MG63 (cell line): ENCODE measurements around the gene MAP3K6. TPM values are rescaled to one million over a fixed set of nuclear protein-coding genes. Genes with fewer than 3 reads are reported as not detected.

Experiments
- DNase-seq: peaks from one replicate; pipeline ENCODE4 v3.0.0-alpha.2; 2020
- H3K27me3 ChIP-seq: fragments of 250-450 bp; sonication (Bioruptor Pico); 2 replicates; pipeline ENCODE4 v1.5.1; 2020; ENCODE audit warnings: mild to moderate bottlenecking, moderate library complexity
- H3K36me3 ChIP-seq: fragments of 250-450 bp; sonication (Bioruptor Pico); 2 replicates; pipeline ENCODE4 v1.5.1; 2020; ENCODE audit warnings: mild to moderate bottlenecking, moderate library complexity
- H3K4me3 ChIP-seq: fragments of 250-450 bp; sonication (Bioruptor Pico); 2 replicates; pipeline ENCODE4 v1.5.1; 2020; ENCODE audit warnings: mild to moderate bottlenecking, moderate library complexity
- H3K9me3 ChIP-seq: fragments of 250-450 bp; sonication (Bioruptor Pico); 2 replicates; pipeline ENCODE4 v1.5.1; 2020; ENCODE audit warnings: mild to moderate bottlenecking, moderate library complexity
- total RNA-seq: library from RNA; depleted of rRNA; stranded (reverse); fragments of >200 nt; shearing (Covaris generic); gene quantifications from 2 replicates; pipeline ENCODE4 v1.2.3, GENCODE V29; 2014; ENCODE audit warnings: low replicate concordance

The MAP3K6 gene
- total RNA-seq, 1 experiment from 2014 or later = 26.9 TPM

DNA sequence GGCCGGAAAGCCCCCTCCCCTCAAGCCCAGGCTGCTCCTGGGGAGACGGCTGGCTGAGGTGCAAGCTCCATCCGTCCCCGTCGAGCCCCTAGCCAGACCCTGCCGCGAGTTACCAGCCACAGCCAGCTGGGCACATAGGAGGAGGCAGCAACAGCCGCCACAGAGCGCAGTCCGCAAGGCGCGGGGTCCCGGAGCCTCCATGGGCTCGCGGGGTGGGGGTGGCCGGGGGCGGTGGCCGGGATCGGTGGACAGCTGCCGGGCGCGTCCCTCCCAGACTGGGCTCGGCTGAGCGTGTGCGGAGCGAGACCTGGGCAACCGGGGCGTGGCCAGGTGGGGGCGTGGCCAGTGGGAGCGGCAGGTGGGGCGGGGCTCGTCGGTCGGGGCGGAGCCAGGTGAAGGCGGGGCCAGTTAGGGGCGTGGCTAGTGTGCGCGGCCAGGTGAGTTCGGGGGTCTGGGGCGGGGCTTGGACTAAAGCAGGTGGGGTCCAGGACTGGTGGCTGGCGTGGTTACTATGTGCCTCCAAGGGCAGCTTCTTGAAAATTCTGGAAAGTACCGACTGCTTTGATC, 16.4 kb upstream of the MAP3K6 start, which contains the start of gene CD164L2:
CD164L2 (minus strand) TSS at position 295 of the 567 bp plus-strand sequence; CDS start at position 201, 94 bp downstream.
- DNase-seq = no peak

DNA sequence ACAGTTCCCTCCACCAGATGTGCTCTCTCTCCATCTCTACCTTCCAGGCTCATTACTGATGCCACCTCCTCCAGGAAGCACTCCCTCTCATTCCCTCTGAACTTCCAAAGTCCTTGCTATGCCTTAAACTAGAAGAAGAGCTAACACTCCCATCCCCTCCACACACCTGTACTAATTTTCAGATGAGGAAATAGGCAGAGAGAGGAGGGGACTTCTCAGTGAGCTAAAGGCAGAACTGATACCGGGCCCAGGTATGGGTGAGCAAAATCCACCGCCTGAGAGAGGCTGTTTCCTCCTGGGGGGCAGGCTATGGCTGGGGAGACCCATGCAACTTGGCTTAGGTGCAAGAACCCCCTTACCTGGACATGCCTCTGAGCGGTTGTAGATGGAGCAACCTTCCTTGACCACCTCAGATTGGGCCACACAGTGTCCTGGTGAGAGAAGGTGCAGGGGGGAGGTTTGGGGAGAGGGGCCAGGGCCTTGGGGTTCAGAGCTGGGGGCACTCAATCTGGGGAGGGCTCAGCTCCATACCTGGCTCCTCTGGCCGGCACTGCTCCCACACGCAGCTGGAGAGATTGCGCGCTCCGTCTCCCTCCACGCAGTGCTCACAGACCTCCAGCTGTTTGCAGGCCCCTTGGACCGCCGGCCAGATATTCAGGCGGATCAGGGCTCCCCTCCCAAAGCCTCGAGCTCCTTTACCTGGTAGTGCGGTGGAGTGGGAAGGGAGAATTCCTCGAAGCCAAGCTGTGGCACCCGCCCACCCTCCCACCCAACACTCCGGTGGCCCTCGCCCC, 15.4 kb upstream of the MAP3K6 start:
- no peaks in the 10 kb centered on the region for H3K27me3 ChIP-seq
- no peak overlapping the region for H3K4me3 ChIP-seq
- no peak for DNase-seq
- no peaks in the 10 kb centered on the region for H3K36me3 ChIP-seq
- no peaks in the 10 kb centered on the region for H3K9me3 ChIP-seq

More for the DNA sequence above, 16.4 kb upstream of the MAP3K6 start, which contains the start of gene CD164L2:
- Histone ChIP-seq H3K27me3 (no peaks in the 10 kb centered on the region), H3K4me3 (no peak within 1 kb of the TSS), H3K9me3 (no peaks in the 10 kb centered on the region), H3K36me3 (no peaks in the 10 kb centered on the region)

DNA sequence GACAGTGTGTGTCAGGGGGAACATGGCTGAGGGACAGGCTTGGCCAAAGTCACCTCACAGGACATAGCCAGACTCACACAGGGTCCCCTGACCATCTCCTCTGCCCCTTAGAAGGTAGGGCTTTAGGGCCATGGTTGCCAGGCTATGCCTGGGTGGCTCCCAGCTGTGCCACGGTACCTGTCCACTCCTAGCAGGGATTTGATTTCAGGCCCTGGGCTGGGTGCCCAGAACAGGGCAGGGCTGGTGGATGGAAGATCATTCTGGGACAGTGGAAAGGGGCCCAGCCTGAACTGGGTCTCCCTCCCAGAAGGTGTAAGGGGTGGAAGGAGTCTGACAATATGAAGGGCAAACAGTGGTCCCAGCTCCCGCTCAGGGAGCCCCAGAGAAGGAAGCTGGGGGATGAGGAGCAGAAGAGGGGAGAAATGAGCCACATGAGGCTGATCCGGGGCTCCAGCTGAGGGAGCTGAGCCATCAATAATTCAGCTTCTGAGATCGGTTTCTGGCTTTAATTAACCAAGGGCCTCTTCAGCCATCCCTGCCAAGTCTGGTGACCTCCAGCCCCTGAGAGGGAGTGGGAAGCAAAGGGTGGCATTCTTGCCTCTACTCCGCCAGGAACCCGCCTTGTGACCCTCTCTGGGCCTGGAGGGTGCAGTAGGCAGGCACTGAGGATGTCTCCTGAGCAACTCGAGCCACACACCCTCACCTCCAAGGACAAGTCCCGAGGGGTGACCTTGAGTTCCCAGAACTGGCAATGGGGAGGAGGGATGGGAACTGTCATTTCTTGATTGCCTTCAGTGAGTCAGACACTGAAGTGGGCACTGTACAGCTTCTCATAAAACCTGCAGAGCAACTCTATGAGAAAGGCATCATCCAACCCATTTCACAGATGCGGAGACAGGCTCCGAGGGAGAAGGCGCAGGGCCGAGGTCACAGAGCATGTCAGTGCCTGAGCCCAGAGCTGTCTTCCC, 14.3 kb upstream of the MAP3K6 start:
- Histone ChIP-seq H3K36me3 (no peaks in the 10 kb centered on the region), H3K27me3 (no peaks in the 10 kb centered on the region), H3K9me3 (no peaks in the 10 kb centered on the region), H3K4me3 (no peak overlapping the region)
- DNase-seq = no peak

DNA sequence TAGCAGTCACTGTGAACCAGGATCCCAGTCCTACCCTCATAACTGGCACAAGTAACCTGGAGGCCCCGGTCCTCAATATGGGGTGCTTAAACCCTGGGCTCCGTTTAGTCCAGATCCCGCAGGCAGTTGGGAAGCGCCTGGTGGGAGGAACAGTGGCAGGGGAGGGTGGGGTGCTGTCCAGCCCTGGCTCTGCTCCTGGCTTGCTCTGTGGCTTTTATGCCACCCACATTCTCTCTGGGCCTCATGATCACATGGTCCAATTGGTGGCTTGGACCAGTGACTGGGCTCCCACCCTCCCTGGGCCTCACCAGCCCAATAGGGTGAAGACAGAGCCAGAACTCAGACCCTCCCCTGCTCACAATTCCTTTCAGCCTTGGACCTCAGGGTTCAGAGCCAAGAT, 13.5 kb upstream of the MAP3K6 start:
- Histone ChIP-seq H3K9me3 (no peaks in the 10 kb centered on the region), H3K27me3 (no peaks in the 10 kb centered on the region), H3K4me3 (no peak overlapping the region), H3K36me3 (no peaks in the 10 kb centered on the region)
- DNase-seq = no peak

DNA sequence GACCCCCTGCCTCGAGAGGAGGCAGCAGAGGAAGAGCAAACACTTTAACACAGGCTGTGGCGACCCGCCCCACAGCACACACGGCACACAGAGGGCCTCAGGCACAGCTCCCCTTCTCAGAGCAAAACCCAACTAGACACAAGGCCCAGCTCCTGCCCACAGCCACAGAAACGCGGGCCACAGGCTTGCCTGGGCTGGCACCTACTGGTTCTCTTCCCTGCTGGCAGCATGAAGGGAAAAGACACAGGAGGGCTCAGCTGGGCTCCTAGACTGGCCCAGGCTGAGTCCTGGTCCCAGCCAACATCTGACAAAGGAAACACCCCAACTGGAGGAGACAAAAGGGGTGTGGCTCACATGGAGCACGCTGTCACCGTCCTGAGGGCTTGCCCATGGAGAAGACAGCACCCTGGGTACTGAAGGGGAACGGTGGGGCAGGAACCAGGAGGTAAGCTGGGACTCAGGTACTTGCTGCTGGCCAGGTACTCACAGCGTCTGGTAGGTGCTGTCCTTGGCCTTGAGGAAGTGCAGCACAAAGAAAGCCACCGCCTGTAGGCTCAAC, 12.9 kb upstream of the MAP3K6 start:
- Histone ChIP-seq H3K9me3 (no peaks in the 10 kb centered on the region), H3K36me3 (no peaks in the 10 kb centered on the region), H3K4me3 (no peak overlapping the region), H3K27me3 (no peaks in the 10 kb centered on the region)
- DNase-seq = no peak

DNA sequence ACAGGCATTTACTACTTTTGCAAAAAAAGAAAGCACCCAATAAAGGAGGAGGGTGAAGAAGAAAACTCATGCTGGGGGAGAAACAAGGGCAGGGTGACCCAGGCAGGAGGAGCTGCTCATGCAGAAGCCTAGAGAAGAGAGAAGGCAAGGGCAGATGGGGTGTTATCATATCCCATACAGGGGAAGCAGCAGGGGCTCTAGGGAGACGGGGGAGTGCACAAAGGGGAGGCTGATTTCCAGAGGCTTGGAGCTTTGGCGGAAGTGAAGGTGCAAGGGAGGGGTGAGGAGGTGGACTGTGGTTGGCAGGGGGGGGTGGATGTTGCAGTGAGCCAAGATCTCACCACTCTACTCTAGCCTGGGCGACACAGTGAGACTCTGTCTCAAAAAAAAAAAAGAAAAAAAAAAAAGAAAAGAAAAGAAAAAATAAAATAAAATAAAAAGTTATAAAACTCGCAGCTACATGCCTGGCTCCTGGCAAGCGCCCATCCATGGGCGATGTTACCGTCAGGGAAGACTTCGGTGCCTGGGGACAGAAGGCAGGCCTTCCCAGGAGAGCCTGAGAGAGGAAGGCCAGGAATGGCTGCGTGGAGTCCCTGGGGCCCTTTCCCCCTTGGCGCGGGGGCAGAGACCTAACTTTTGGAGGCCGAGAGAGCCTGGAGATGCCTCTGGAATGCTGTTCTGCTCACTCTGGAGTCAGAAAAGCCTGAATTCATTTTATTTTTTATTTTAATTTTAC, 11.2 kb upstream of the MAP3K6 start:
- H3K36me3 ChIP-seq = no peaks in the 10 kb centered on the region
- H3K27me3 ChIP-seq = no peaks in the 10 kb centered on the region
- no peak overlapping the region for H3K4me3 ChIP-seq
- DNase-seq = no peak
- H3K9me3 ChIP-seq = no peaks in the 10 kb centered on the region

DNA sequence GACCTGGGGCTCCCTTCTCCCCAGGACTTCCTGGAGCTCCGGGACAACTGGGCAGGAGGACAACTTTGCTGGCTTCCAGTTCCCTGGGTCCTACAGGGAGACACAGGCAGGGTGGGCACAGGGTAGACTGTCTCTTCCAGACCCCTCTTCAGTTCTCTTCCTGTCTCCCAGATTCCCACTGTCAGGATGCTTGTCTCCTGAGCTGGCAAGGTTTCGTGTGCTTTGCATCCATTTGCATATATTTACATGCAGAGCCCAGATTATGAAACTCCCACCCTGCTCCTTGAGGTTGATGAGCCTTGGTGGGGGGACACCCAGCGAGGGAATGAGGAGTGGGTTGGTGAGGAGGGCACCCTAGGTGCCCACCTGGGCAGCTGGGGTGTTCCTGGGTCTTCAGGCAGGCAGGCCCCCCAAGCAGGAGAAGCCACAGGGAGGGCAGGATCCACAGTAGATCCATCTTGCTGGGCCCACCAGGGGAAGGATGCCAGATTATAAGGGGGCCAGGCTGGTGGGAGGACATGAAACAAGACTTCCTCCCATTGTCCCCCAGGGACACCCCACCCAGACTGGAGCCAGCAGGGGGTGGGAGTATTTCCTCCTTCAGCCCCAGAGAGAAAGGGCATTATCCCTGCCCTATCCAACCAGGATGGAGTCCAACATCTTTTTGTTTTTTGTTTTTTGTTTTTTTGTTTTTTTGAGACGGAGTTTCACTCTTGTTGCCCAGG, 7.8 kb upstream of the MAP3K6 start, which contains the start of gene FCN3:
FCN3 (minus strand) TSS at position 463 of the 725 bp plus-strand sequence; CDS start at position 457, 6 bp downstream.
- no peaks in the 10 kb centered on the region for H3K9me3 ChIP-seq

DNA sequence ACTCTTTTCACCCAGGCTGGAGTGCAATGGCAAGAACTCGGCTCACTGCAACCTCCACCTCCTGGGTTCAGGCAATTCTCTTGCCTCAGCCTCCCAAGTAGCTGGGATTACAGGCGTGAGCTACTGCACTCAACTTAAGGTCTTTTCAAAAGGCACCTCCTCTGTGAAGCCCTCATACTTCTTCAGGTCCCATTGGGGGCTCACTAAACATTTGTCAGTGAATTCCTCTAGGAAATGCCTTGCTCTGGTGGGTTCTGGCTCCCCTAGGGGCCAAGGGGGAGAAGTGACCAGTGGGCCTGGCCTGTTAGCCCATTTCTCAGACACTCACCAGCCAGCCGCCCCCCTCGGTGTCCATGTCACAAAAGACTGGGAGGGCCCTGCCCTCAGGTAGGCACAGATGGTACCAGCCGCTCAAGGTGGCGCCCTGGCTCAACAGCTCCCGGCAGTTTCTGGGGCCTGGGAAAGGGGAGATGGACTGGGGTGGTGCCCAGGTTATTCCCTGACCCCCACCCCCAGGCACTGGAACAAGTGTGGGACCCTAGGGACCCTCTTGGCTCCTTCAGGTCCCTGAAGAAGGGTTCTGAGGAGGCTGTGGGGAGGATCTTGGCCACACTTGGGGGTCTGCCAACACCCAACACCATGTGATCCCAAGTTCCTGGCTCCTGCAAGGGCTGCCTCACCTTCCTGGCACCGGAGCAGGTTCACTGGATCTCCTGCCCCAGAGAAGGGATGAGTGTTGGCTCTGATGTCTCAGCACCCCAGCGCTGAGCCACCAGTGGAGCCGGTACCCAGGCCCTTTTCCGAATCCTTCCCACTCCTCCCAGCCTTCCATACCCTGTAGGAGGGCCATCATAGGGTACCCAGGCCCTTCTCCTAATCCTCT, 6.3 kb upstream of the MAP3K6 start:
- no peaks in the 10 kb centered on the region for H3K9me3 ChIP-seq
- H3K27me3 ChIP-seq = no peaks in the 10 kb centered on the region
- DNase-seq = no peak
- no peaks in the 10 kb centered on the region for H3K36me3 ChIP-seq
- no peak overlapping the region for H3K4me3 ChIP-seq

More for the DNA sequence above, 7.8 kb upstream of the MAP3K6 start, which contains the start of gene FCN3:
- H3K4me3 ChIP-seq = no peak within 1 kb of the TSS
- no peaks in the 10 kb centered on the region for H3K36me3 ChIP-seq
- DNase-seq = no peak
- no peaks in the 10 kb centered on the region for H3K27me3 ChIP-seq

DNA sequence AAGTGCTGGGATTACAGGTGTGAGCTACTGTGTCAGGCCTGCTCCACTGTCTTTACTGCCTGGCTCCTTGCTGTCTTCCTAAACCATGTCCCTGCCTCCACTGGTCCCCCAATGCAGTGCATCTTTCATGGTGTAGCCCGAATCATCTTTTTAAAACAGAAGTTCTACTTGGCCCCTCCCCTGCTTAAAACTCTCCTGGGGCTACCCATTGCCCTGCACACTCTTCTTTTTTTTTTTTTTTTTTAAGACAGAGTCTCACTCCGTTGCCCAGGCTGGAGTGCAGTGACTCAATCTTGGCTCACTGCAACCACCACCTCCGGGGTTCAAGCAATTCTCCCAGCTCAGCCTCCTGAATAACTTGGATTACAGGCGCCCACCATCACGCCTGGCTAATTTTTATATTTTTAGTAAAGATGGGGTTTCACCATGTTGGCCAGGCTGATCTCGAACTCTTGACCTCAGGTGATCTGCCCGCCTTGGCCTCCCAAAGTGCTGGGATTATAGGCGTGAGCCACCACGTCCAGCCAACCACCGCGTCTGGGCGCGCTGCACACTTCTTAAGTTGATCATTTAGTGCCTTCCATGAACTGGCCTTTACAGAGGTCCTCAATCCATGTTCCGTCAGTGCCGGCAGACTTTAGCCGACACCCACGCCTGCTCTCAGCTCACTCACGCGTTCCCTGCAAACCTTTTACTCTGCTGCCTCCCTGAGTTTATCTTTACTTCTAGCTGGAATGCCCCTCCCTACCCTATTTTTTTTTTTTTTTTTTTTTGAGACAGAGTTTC, 5.5 kb upstream of the MAP3K6 start:
- Histone ChIP-seq H3K9me3 (no peaks in the 10 kb centered on the region), H3K27me3 (no peaks in the 10 kb centered on the region), H3K36me3 (no peaks in the 10 kb centered on the region), H3K4me3 (no peak overlapping the region)
- DNase-seq = no peak

DNA sequence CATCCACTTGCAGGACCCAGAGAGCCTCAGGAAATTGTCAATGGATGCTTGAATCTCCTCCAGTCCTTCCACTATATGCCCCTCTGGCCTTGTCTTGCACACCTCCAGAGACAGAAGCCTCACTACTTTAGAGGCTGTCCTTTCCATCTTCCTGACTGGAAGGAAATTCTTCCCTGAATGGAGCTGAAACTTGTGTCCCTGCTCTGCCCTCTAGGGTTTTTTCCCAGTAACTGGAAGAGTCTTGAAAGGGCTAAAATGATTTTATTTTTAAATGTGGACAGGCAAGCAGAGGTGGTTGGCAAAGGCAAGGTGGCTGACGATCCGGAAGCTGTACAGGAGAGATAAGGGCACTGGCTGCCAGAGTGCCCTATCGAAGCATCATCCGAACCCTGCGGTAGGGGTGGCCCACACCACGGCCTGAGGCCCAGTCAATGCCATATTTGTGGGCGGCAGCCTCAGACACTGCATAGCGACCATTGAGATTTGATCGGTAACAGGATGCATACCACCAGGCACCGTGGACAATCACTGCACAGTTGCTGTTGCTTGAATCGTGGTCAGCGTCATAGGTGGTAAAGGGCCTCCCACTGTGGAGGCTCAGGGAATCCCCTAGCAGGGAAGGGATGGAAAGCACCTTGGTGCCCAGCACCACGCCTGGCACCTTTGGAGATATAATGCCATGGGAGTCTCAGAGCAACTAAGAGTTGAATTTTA, 2.3 kb upstream of the MAP3K6 start:
- Histone ChIP-seq H3K9me3 (no peaks in the 10 kb centered on the region), H3K36me3 (peaks cover 11% of the 10 kb centered on the region), H3K4me3 (no peak overlapping the region), H3K27me3 (no peaks in the 10 kb centered on the region)
- DNase-seq = no peak

DNA sequence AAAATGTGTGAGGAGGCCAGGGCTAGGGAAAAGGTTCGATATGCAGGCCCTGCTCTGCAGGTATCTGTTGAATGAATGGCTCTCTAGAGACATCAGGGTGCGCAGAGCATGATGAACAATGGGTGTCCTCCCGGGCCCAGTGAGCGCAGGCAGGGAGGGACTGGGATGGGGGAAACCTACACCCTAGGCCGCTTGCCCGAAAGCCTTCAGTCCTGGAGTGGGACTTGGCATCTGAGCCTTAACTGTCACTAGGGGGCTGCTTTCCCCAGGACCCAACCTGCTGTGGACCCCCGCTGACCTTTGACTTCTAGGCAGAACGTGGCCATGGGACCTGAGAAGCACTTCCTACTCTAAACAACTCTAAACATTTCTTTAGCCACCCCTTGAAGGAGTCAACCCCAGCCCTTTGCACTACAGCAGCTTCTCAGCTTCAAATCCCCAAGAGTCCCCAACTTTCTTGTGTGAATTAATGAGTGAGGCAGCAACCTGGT, 444 bp upstream of the MAP3K6 start:
- Histone ChIP-seq H3K27me3 (no peaks in the 10 kb centered on the region), H3K36me3 (peaks cover 19% of the 10 kb centered on the region), H3K9me3 (no peaks in the 10 kb centered on the region), H3K4me3 (peak overlapping the region; percentile 90)
- no peak for DNase-seq

DNA sequence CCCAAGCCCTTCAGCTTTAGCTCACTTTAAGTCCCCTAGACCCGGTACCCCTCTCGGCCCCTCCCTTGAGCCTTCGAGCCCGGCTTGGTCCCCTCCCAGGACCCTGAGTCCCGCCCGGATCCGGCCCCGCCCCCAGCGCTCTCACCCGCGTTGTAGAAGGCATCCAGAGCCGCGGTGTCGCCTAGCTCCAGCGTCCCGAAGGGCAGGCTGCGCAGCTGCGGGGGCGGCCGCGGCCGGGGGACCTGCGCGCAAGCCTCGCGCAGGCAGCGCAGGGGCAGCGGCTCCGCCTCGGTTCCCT, 699 bp downstream of the MAP3K6 start:
- Histone ChIP-seq H3K9me3 (no peaks in the 10 kb centered on the region), H3K4me3 (peak overlapping the region; percentile 90), H3K36me3 (peaks cover 19% of the 10 kb centered on the region), H3K27me3 (no peaks in the 10 kb centered on the region)
- peak; percentile 83 for DNase-seq

DNA sequence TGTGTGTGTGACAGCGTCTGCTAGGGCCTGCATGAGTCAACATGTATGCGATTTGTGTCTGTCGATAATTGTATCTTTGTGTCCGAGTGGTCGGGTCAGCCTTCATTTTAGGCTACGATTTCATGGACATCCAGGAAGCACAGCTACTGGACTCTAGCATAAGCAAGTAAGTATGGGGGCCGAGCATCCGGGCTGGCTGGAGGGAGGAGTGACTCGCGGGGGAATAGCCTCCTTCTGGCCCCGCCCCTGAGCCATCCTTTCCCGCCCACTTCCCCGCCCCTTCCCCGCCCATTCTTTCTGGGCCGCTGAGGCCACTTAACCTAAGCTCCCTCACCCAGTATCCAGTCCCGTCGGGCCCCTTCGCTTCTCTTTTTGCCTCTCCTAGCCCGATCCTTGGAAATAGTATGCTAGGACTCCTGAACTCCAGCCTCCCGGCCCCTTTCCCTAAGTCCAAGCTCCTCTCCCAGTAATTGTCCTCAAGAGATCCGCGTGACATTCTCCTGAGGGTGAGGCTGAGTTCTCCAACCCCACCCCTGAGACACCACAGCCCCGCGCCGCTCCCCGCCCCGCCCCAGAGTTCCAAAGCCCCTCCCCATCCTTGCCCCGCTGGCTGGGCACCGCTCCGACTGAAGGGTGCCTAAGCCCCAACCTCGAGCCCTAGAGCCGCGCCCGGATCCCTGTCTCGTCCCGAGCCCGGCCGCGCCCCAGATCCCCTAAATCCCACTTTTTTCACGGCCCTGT, 1.2 kb downstream of the MAP3K6 start:
- no peaks in the 10 kb centered on the region for H3K9me3 ChIP-seq
- H3K4me3 ChIP-seq = peak overlapping the region; percentile 90
- no peaks in the 10 kb centered on the region for H3K27me3 ChIP-seq
- DNase-seq = peak; percentile 90
- H3K36me3 ChIP-seq = peaks cover 19% of the 10 kb centered on the region
